GM23338 (cell line): ENCODE measurements around the gene TLR6.

Experiments used
- CREB1 ChIP-seq: fragments of 250-450 bp; sonication (Bioruptor Pico); IDR thresholded peaks from 2 replicates; pipeline ENCODE4 v1.5.0; 2020; ENCODE audit warnings: low read depth, mild to moderate bottlenecking, moderate library complexity
- CTCF ChIP-seq, 2 experiments: fragments of 200-600 bp in 1 of 2; sonication (generic) in 1 of 2; conservative IDR thresholded peaks; 2 replicates each; pipeline versions ENCODE4 v1.5.1 to v1.6.1; 2016 to 2017; ENCODE audit warnings: antibody characterized with exemption in 2 of 2, low read depth in 2 of 2, mild to moderate bottlenecking in 2 of 2, moderate library complexity in 1 of 2
- EZH2 ChIP-seq: fragments of 200-600 bp; sonication (generic); IDR thresholded peaks from one replicate; pipeline ENCODE4 v1.8.0; 2017; ENCODE audit warnings: antibody characterized with exemption, mild to moderate bottlenecking, low read depth; ENCODE audit not compliant: unreplicated experiment
- EZH2phosphoT487 ChIP-seq: fragments of 200-600 bp; sonication (generic); IDR thresholded peaks from one replicate; pipeline ENCODE4 v1.8.1; 2018; ENCODE audit warnings: antibody characterized with exemption; ENCODE audit not compliant: unreplicated experiment
- JUNB ChIP-seq: IDR thresholded peaks from one replicate; pipeline ENCODE4 v1.6.1; 2016; ENCODE audit warnings: antibody characterized with exemption; ENCODE audit not compliant: unreplicated experiment
- POLR2AphosphoS5 ChIP-seq: IDR thresholded peaks from 2 replicates; pipeline ENCODE4 v1.6.1; 2016; ENCODE audit warnings: antibody characterized with exemption, low read depth
- REST ChIP-seq: IDR thresholded peaks from one replicate; pipeline ENCODE4 v1.6.1; 2018; ENCODE audit warnings: antibody characterized with exemption; ENCODE audit not compliant: unreplicated experiment
- ZNF114 ChIP-seq: fragments of 250-450 bp; sonication (Bioruptor Pico); IDR thresholded peaks from 2 replicates; pipeline ENCODE4 v1.5.0; 2020; ENCODE audit warnings: mild to moderate bottlenecking, moderate library complexity
- ZNF331 ChIP-seq: fragments of 250-450 bp; sonication (Bioruptor Pico); IDR thresholded peaks from 2 replicates; pipeline ENCODE4 v1.5.0; 2020; ENCODE audit warnings: low read depth, mild to moderate bottlenecking, moderate library complexity

- TF ChIP-seq CTCF (conservative IDR thresholded peaks at IDR 0.05; ENCODE audit: low read depth in 2 of 2) (no peak), POLR2AphosphoS5 (no peak), ZNF331 (CRISPR knock-in tag) (no peak), EZH2 (no peak), EZH2phosphoT487 (no peak), CREB1 (CRISPR knock-in tag) (no peak), REST (no peak), JUNB (no peak), ZNF114 (no peak)
Measured at GRCh38 chr4:38870098-38870808, 13.6 kb upstream of the TLR6 start.
